Measurements from ENCODE around the gene OR5B12. TPM values are rescaled to one million over a fixed set of nuclear protein-coding genes. Genes with fewer than 3 reads are reported as not detected.
"Not testable (repeated sequence)": the region's sequence is repeated elsewhere in the genome, so short reads cannot be mapped to it uniquely, and the experiment has no call there.

The OR5B12 gene
- total RNA-seq = not detected in 2 replicates

- intact Hi-C loops (cut with micrococcal nuclease) = no loop called here
Observed at GRCh38 chr11:58442136-58442535, at the start of gene OR5B12. Gene OR5B12 (minus strand): TSS chr11:58442236. CDS start chr11:58440151, 2,085 bp downstream.

GRCh38 chr11:58490827-58491226, 48.8 kb upstream of the OR5B12 start:
- intact Hi-C loops (cut with micrococcal nuclease) = no loop called here

DNA sequence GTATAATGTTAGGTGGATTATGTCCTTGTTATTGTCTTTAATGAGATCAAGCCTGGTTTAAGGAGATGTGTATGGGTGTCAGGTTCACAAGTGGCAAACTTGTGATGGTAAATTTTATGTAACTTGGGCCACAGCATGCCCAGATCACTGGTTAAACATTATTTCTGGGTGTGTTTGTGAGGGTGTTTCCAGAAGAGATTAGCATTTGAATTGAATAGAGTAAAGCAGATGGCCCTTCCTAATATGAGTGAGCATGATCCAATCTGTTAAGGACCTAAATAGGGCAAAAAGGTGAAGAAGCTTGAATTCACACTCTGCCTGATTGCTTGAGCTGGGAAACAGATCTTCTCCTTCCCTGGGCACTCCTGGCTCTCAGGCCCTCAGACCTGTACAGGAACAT, 45.1 kb upstream of the OR5B12 start:
- intact Hi-C loops (cut with micrococcal nuclease) = no loop called here

DNA sequence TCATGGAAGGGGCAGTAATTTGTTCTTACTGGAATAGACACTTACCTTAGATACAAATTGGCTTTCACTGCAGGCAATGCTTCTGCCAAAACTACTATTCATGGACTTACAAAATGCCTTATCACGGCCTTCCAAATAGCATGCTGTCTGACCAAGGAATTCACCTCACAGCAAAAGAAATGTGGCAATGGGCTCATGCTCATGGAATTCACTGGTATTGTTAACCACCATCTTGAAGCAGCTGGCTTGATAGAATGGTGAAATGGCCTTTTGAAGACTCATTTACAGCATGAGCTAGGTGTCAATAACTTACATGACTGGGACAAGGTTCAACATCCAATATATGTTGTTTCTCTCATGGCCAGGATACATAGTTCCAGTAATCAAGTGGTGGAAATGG, 43.9 kb upstream of the OR5B12 start:
- intact Hi-C loops (cut with micrococcal nuclease) = no loop called here

- intact Hi-C loops (cut with micrococcal nuclease) = no loop called here
Observed at GRCh38 chr11:58471892-58472291, 29.9 kb upstream of the OR5B12 start.

GRCh38 chr11:58466293-58466692, 24.3 kb upstream of the OR5B12 start:
- intact Hi-C loops (cut with micrococcal nuclease) = no loop called here

- intact Hi-C loops (cut with micrococcal nuclease) = no loop called here
Observed at GRCh38 chr11:58465690-58466089, 23.7 kb upstream of the OR5B12 start.

GRCh38 chr11:58451585-58451984, 9.5 kb upstream of the OR5B12 start:
- intact Hi-C loops (cut with micrococcal nuclease) = no loop called here

DNA sequence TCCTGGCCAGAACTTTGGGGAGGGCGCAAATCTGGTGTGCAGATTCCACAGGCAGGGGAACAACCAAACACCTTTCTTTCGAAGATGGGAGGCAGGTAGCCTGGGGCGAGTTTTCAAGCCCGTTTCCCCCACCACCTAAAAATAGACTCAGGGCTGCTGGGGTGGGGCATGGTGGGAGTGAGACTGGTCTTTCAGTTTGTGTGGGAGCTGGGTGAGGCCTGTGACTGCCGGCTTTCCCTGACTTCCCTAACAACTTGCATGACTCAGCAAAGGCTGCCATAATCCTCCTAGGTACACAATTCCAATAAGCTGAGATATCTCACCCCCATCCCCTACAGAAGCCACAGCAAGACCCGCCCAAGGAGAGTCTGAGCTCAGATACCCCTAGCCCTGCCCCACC, 4.3 kb upstream of the OR5B12 start:
- intact Hi-C loops (cut with micrococcal nuclease) = no loop called here

GRCh38 chr11:58444300-58444699, 2.3 kb upstream of the OR5B12 start:
- intact Hi-C loops (cut with micrococcal nuclease) = no loop called here

DNA sequence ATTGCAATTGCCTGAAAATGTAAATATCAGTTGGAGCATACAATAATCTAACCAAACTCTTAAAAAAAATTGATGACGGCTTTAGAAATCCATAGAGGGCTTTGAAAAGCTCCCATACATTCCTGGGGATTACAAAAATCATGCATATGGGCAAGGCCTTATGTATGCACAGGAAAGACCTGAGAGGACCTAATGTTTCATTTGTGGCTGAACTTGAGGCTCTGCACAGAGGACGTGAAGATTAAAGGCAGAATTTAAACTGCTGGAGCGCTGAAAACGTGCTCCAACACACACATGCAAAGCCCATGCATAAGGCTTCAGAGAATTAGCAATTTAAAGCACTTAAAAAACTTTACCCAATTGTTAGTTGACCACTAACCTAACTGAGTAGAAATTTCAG, 3.5 kb downstream of the OR5B12 start:
- intact Hi-C loops (cut with micrococcal nuclease) = no loop called here

DNA sequence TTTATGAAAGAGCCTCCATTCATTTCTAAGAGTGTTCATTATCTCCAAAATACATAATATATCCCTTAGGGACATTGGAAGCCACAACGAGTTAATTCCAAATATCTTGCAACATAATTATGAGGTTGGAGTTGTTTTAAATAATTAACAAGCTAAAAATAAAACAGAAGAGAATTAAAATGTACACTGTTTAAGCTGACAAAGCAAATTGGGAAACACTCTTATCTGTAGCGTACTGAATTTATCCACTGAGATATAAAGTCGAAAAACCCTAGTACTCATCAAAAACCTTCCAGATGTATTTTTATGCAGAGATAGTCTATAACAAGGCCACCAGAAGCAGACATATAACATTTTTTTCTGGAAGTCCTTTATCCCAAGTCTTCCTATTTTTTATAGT, 7.8 kb downstream of the OR5B12 start:
- intact Hi-C loops (cut with micrococcal nuclease) = no loop called here

- intact Hi-C loops (cut with micrococcal nuclease) = no loop called here
Observed at GRCh38 chr11:58433638-58434203, 8.3 kb downstream of the OR5B12 start.

DNA sequence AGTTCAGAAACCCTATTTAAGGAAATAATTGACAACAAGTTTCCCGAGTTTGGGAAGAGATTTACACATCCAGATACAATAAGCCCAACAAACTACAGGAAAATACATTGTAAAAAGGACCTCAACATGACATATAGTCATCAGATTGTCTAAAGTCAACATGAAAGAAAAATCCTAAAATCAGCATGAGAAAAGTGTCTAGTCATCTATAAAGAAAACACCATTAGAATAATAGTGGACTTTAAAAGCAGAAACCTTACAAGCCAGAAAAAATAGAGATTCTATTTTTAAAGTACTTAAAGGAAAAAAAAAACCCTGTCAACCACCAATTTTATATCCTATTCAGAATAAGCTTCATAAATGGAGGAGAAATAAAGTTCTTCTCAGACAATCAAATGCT, 12.8 kb downstream of the OR5B12 start:
- intact Hi-C loops (cut with micrococcal nuclease) = no loop called here

DNA sequence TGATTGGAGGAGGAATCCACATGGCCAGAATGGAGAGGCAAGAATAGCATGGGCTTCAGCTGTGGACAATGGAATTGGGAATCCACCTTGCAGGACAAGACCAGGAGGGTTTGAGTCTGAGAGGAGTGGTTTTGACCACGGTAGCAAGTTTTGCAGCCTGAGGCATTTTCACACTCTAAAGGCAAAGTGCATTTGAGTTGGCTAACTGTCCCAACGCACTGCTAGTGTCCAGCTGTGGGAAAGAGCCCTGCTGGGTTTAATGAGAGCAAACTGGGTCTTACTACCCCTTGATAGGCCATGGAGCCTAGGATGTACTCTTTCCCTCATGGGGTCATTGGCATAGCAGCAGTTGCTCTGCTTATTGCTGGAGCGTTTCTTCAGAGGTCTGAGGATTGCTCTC, 14.0 kb downstream of the OR5B12 start, which contains the start of gene OR5B2:
TSS of gene OR5B2 (minus strand) at position 101 of the 400 bp plus-strand sequence. CDS start 4,860 bp downstream, outside the sequence.
- intact Hi-C loops (cut with micrococcal nuclease) = no loop called here

DNA sequence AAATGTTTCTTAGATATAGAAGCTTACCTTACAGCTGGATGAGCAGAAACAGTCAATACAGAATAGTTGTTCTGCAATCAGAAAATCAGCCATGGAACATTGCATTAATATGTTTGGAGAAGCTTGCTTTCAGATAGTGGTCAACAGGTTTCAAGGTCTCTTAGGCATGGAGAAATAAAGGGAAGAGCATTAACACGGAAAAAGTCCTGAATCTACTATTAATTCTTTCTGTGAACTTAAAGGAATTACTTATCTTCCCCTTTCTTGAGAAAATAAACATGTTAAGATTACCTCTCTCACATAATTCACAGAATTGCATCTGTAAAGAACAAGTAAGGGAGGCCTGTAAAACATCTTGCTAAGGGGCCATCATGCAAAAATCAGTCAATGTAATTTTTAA, 35.3 kb downstream of the OR5B12 start, which contains the start of gene OR5B3:
TSS of gene OR5B3 (minus strand) at position 101 of the 400 bp plus-strand sequence. CDS start 3,465 bp downstream, outside the sequence.
- intact Hi-C loops (cut with micrococcal nuclease) = no loop called here

DNA sequence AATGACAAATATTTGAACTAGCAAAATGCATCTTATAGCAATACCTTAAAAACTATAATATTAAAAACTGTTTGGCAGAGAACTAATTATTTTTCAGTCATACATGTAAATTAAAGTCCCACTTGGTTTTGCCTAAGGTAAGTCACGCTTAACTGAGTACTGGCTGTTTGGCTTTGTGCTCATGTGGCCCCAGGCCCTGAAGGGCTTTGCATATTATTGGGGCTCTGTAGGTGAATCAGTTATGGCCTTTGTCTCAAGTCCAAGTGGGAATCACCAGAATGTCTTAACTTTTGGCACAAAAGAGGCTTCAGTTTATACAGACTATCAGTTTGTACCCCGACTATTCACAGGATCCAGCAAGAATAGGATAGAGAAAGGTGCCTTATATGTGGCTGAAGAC, 42.4 kb downstream of the OR5B12 start:
- intact Hi-C loops (cut with micrococcal nuclease) = not testable (repeated sequence)

GRCh38 chr11:58395581-58395980, 46.5 kb downstream of the OR5B12 start:
- intact Hi-C loops (cut with micrococcal nuclease) = no loop called here

DNA sequence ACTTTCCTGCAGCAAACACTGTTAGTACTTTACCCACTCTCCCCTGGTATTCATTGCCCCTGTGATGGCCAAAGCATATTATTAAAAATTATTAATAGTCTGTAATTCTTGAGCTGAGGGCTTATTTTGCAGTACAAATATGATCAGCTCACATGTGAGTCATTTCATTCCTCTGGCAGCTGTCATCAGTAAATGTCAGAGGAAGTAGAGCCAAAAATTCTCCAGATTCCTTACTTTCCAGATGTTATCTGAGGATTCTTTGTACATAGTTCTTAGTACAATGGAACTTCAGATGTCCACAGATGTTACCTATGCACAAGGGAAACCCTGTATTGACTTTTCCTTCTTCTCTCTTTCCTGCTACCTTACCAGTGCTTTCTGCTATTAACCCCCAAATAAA, 47.8 kb downstream of the OR5B12 start:
- intact Hi-C loops (cut with micrococcal nuclease) = no loop called here

DNA sequence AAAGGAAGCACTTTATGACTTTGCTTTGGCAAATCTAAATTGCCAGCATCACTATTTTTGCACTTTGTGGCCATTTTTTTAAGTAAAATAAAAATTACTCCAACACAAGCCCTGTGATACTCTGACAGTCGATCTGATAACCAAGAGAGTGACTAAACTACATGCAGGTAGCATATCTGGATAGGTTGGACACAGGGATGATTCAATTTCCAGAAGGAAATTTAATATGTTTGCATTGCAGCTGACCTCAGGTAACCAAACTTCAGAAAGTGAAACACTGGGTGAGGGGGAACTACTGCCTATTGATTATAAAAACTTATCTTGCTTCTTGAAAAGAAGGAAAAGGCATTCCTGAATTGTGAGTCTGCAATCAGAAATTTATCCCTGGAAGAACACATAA, 49.3 kb downstream of the OR5B12 start:
- intact Hi-C loops (cut with micrococcal nuclease) = no loop called here

- intact Hi-C loops (cut with micrococcal nuclease) = no loop called here
Observed at GRCh38 chr11:58391879-58392278, 50.2 kb downstream of the OR5B12 start.

GRCh38 chr11:58390551-58391063, 51.4 kb downstream of the OR5B12 start:
- intact Hi-C loops (cut with micrococcal nuclease) = no loop called here

Measured in T-helper 2 cell treated with Interferon-gamma antibody and Interleukin-4, amounts not matched to agents 100 ng/mL and 5 ng/mL, for 36 hours (primary cell).